ENCODE data around the gene C8A. TPM values are rescaled to one million over a fixed set of nuclear protein-coding genes. Genes with fewer than 3 reads are reported as not detected.

Gene C8A
- total RNA-seq, 1 donor from 2014 or later = not detected

- Histone ChIP-seq H3K9me3 (no peaks in the 10 kb centered on the region), H3K27me3 (no peaks in the 10 kb centered on the region), H3K27ac (no peak overlapping the region), H3K4me1 (no peaks in the 10 kb centered on the region), H3K36me3 (no peaks in the 10 kb centered on the region), H3K4me3 (no peak overlapping the region)
- no peak for TF ChIP-seq CTCF (IDR thresholded peaks at IDR 0.05)
- no peak for TF ChIP-seq POLR2AphosphoS5 (IDR thresholded peaks at IDR 0.05; ENCODE audit: insufficient read depth in 1 of 2, low read depth in 1 of 2)
- no peak for TF ChIP-seq POLR2A (IDR thresholded peaks at IDR 0.05)
- intact Hi-C loops (cut with DNase I) = no loop called here
- DNase-seq (ENCODE audit: extremely low spot score in 2 of 2) = no peak
Measured at GRCh38 chr1:56927171-56927570, 72.6 kb downstream of the C8A start.

- H3K4me3 ChIP-seq = no peak overlapping the region
- H3K4me1 ChIP-seq = no peaks in the 10 kb centered on the region
- H3K9me3 ChIP-seq = no peaks in the 10 kb centered on the region
- intact Hi-C loops (cut with DNase I) = no loop called here
- TF ChIP-seq POLR2A (IDR thresholded peaks at IDR 0.05) (no peak), CTCF (IDR thresholded peaks at IDR 0.05) (no peak), POLR2AphosphoS5 (IDR thresholded peaks at IDR 0.05; ENCODE audit: insufficient read depth in 1 of 2, low read depth in 1 of 2) (no peak)
- DNase-seq (ENCODE audit: extremely low spot score in 2 of 2) = no peak
- H3K27me3 ChIP-seq = no peaks in the 10 kb centered on the region
- no peak overlapping the region for H3K27ac ChIP-seq
- H3K36me3 ChIP-seq = no peaks in the 10 kb centered on the region
Measured at GRCh38 chr1:56927986-56928385, 73.4 kb downstream of the C8A start.

- TF ChIP-seq POLR2AphosphoS5 (IDR thresholded peaks at IDR 0.05; ENCODE audit: insufficient read depth in 1 of 2, low read depth in 1 of 2) (no peak), POLR2A (IDR thresholded peaks at IDR 0.05) (no peak), CTCF (IDR thresholded peaks at IDR 0.05) (no peak)
- Histone ChIP-seq H3K9me3 (no peaks in the 10 kb centered on the region), H3K27me3 (no peaks in the 10 kb centered on the region), H3K27ac (no peak overlapping the region), H3K4me1 (no peaks in the 10 kb centered on the region), H3K36me3 (no peaks in the 10 kb centered on the region), H3K4me3 (no peak overlapping the region)
- DNase-seq (ENCODE audit: extremely low spot score in 2 of 2) = no peak
- intact Hi-C loops (cut with DNase I) = no loop called here
Measured at GRCh38 chr1:56929492-56929891, 74.9 kb downstream of the C8A start.

GRCh38 chr1:56931211-56931610 lies 76.6 kb downstream of the C8A start:
- Histone ChIP-seq H3K36me3 (no peaks in the 10 kb centered on the region), H3K9me3 (no peaks in the 10 kb centered on the region), H3K27ac (no peak overlapping the region), H3K27me3 (no peaks in the 10 kb centered on the region), H3K4me1 (no peaks in the 10 kb centered on the region), H3K4me3 (no peak overlapping the region)
- intact Hi-C loops (cut with DNase I) = no loop called here
- no peak for DNase-seq (ENCODE audit: extremely low spot score in 2 of 2)
- no peak for TF ChIP-seq POLR2A (IDR thresholded peaks at IDR 0.05)
- TF ChIP-seq POLR2AphosphoS5 (IDR thresholded peaks at IDR 0.05; ENCODE audit: insufficient read depth in 1 of 2, low read depth in 1 of 2) = no peak
- TF ChIP-seq CTCF (IDR thresholded peaks at IDR 0.05) = no peak

GRCh38 chr1:56931686-56932085 lies 77.1 kb downstream of the C8A start:
- intact Hi-C loops (cut with DNase I) = no loop called here

More at GRCh38 chr1:56931686-56932085, 77.1 kb downstream of the C8A start:
- Histone ChIP-seq H3K4me1 (no peaks in the 10 kb centered on the region), H3K9me3 (no peaks in the 10 kb centered on the region), H3K27ac (no peak overlapping the region), H3K4me3 (no peak overlapping the region), H3K36me3 (no peaks in the 10 kb centered on the region), H3K27me3 (no peaks in the 10 kb centered on the region)
- TF ChIP-seq POLR2AphosphoS5 (IDR thresholded peaks at IDR 0.05; ENCODE audit: insufficient read depth in 1 of 2, low read depth in 1 of 2) = no peak
- no peak for TF ChIP-seq POLR2A (IDR thresholded peaks at IDR 0.05)
- no peak for TF ChIP-seq CTCF (IDR thresholded peaks at IDR 0.05)
- DNase-seq (ENCODE audit: extremely low spot score in 2 of 2) = no peak
